HepG2 (cell line): ENCODE measurements around the gene NEURL1. TPM values are rescaled to one million over a fixed set of nuclear protein-coding genes. Genes with fewer than 3 reads are reported as not detected.
A peak's percentile ranks its signal among the peaks of the same experiment; 100 is the strongest.

Experiments used
- GLI4 ChIP-seq: sonication (generic); formaldehyde crosslinking; IDR thresholded peaks from 2 replicates; pipeline ENCODE4 v1.5.1; 2020; ENCODE audit warnings: missing genetic modification reagents, mild to moderate bottlenecking, moderate library complexity, borderline replicate concordance
- GZF1 ChIP-seq: sonication (generic); formaldehyde crosslinking; IDR thresholded peaks from 2 replicates; pipeline ENCODE4 v1.5.1; 2020; ENCODE audit warnings: mild to moderate bottlenecking, missing genetic modification reagents
- KDM1A ChIP-seq: IDR thresholded peaks from 2 replicates; pipeline ENCODE4 v1.6.1; 2016; ENCODE audit warnings: missing compliant biosample characterization
- MED13 ChIP-seq: sonication (generic); formaldehyde crosslinking; IDR thresholded peaks from 2 replicates; pipeline ENCODE4 v1.5.0; 2020; ENCODE audit warnings: missing genetic modification reagents
- MLLT10 ChIP-seq: sonication (generic); formaldehyde crosslinking; IDR thresholded peaks from 2 replicates; pipeline ENCODE4 v1.4.0; 2020; ENCODE audit warnings: missing genetic modification reagents
- NFE2L1 ChIP-seq: sonication (generic); formaldehyde crosslinking; IDR thresholded peaks from 2 replicates; pipeline ENCODE4 v1.4.0; 2020; ENCODE audit warnings: missing genetic modification reagents, mild to moderate bottlenecking, borderline replicate concordance
- ONECUT2 ChIP-seq: sonication (generic); formaldehyde crosslinking; IDR thresholded peaks from 2 replicates; pipeline ENCODE4 v1.4.0; 2020; ENCODE audit warnings: missing genetic modification reagents
- PHF20 ChIP-seq: sonication (generic); formaldehyde crosslinking; IDR thresholded peaks from 2 replicates; pipeline ENCODE4 v1.5.0; 2020; ENCODE audit warnings: mild to moderate bottlenecking, missing genetic modification reagents
- SAFB2 ChIP-seq: sonication (generic); formaldehyde crosslinking; IDR thresholded peaks from 2 replicates; pipeline ENCODE4 v1.5.1; 2020; ENCODE audit warnings: missing genetic modification reagents, low read depth, mild to moderate bottlenecking, borderline replicate concordance
- SMC3 ChIP-seq: IDR thresholded peaks from 2 replicates; pipeline ENCODE4 v1.6.1; 2011; ENCODE audit warnings: low read length, improper control_type of control experiment
- SSRP1 ChIP-seq: IDR thresholded peaks from 2 replicates; pipeline ENCODE4 v1.6.1; 2016; ENCODE audit warnings: control low read depth
- STAT6 ChIP-seq: sonication (generic); formaldehyde crosslinking; IDR thresholded peaks from 2 replicates; pipeline ENCODE4 v1.4.0; 2020; ENCODE audit warnings: missing genetic modification reagents, mild to moderate bottlenecking, borderline replicate concordance
- TBX2 ChIP-seq: sonication (generic); formaldehyde crosslinking; IDR thresholded peaks from 2 replicates; pipeline ENCODE4 v1.5.0; 2020; ENCODE audit warnings: missing genetic modification reagents, mild to moderate bottlenecking, borderline replicate concordance
- TIGD3 ChIP-seq: sonication (generic); formaldehyde crosslinking; IDR thresholded peaks from 2 replicates; pipeline ENCODE4 v1.5.1; 2020; ENCODE audit warnings: mild to moderate bottlenecking, missing genetic modification reagents, borderline replicate concordance
- ZBTB39 ChIP-seq: sonication (generic); formaldehyde crosslinking; IDR thresholded peaks from 2 replicates; pipeline ENCODE4 v1.5.0; 2020; ENCODE audit warnings: missing genetic modification reagents
- ZKSCAN5 ChIP-seq: sonication (generic); formaldehyde crosslinking; IDR thresholded peaks from 2 replicates; pipeline ENCODE4 v1.5.1; 2020; ENCODE audit warnings: mild to moderate bottlenecking, missing genetic modification reagents
- ZMYM4 ChIP-seq: sonication (generic); formaldehyde crosslinking; IDR thresholded peaks from 2 replicates; pipeline ENCODE4 v1.8.1; 2023; ENCODE audit warnings: mild to moderate bottlenecking, missing genetic modification reagents
- ZNF121 ChIP-seq: sonication (generic); formaldehyde crosslinking; IDR thresholded peaks from 2 replicates; pipeline ENCODE4 v1.5.0; 2020; ENCODE audit warnings: mild to moderate bottlenecking, missing genetic modification reagents
- ZNF205 ChIP-seq: IDR thresholded peaks from 2 replicates; pipeline ENCODE4 v1.6.1; 2018; ENCODE audit warnings: missing biosample characterization, missing genetic modification reagents
- ZNF569 ChIP-seq: sonication (generic); formaldehyde crosslinking; IDR thresholded peaks from 2 replicates; pipeline ENCODE4 v1.5.0; 2020; ENCODE audit warnings: mild to moderate bottlenecking, missing genetic modification reagents, moderate library complexity, borderline replicate concordance
- ZNF580 ChIP-seq: IDR thresholded peaks from 2 replicates; pipeline ENCODE4 v1.6.1; 2016; ENCODE audit warnings: low read depth, borderline replicate concordance
- ZNF589 ChIP-seq: sonication (generic); formaldehyde crosslinking; conservative IDR thresholded peaks from 2 replicates; pipeline ENCODE4 v1.8.0; 2022; ENCODE audit warnings: mild to moderate bottlenecking, moderate library complexity, missing genetic modification reagents
- polyA plus RNA-seq, 8 experiments: library from polyadenylated mRNA; depleted of rRNA in 3 of 8; stranded (reverse) in 7 of 8; unstranded in 1 of 8; fragments of >200 nt; fragmentation: Illumina TruSeq in 4 of 8; extraction: Trizol in 4 of 8; gene quantifications; 2 replicates each; pipeline versions ENCODE4 v1.2.1 to v1.2.3, GENCODE V29; 2011 to 2016; ENCODE audit warnings: low read depth in 4 of 8, missing spikeins in 1 of 8, mixed read lengths in 1 of 8; ENCODE audit not compliant: insufficient read depth in 1 of 8
- total RNA-seq, 5 experiments: library from RNA; depleted of rRNA; stranded (reverse); fragments of >200 nt; fragmentation: Illumina TruSeq; extraction: Trizol; gene quantifications; 2 replicates each; pipeline ENCODE4 v1.2.3, GENCODE V29; 2016; ENCODE audit warnings: low read depth in 1 of 5
- TF ChIP-seq, protein P1 (sequence below): sonication (generic); formaldehyde crosslinking; IDR thresholded peaks from 2 replicates; pipeline ENCODE4 v1.8.1; 2023; ENCODE audit warnings: mild to moderate bottlenecking, missing genetic modification reagents

Gene NEURL1
- total and polyA plus RNA-seq, 2 of the 13 experiments (the other 11 are each of a cell fraction or from before 2014, with no cell fraction given), result not detected

GRCh38 chr10:103578782-103579382 is 85.4 kb downstream of the NEURL1 start (continued):
- no peak for TF ChIP-seq TIGD3 (CRISPR knock-in tag)
- no peak for TF ChIP-seq ONECUT2
- TF ChIP-seq SAFB2 (CRISPR knock-in tag), result no peak
- no peak for TF ChIP-seq STAT6 (CRISPR knock-in tag)
- 0 out of 2 replicates have a peak, but pooled peaks have one; percentile 19 for TF ChIP-seq ZNF121 (CRISPR knock-in tag)
- TF ChIP-seq ZBTB39 (CRISPR knock-in tag), result no peak
- no peak for TF ChIP-seq KDM1A (CRISPR knock-in tag)
- TF ChIP-seq, protein P1, sequence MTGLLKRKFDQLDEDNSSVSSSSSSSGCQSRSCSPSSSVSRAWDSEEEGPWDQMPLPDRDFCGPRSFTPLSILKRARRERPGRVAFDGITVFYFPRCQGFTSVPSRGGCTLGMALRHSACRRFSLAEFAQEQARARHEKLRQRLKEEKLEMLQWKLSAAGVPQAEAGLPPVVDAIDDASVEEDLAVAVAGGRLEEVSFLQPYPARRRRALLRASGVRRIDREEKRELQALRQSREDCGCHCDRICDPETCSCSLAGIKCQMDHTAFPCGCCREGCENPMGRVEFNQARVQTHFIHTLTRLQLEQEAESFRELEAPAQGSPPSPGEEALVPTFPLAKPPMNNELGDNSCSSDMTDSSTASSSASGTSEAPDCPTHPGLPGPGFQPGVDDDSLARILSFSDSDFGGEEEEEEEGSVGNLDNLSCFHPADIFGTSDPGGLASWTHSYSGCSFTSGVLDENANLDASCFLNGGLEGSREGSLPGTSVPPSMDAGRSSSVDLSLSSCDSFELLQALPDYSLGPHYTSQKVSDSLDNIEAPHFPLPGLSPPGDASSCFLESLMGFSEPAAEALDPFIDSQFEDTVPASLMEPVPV, result peak; percentile 37; the same call in 1 of the 2 replicates
- peak; percentile 88 for TF ChIP-seq TBX2
- no peak for TF ChIP-seq MED13
- TF ChIP-seq ZNF580 (CRISPR knock-in tag), result peak; percentile 26; the same call in 1 of the 2 replicates
- peak; percentile 61; the same call in 1 of the 2 replicates for TF ChIP-seq ZMYM4 (CRISPR knock-in tag)
- no peak for TF ChIP-seq ZNF589 (CRISPR knock-in tag)
- TF ChIP-seq ZNF569 (CRISPR knock-in tag), result no peak
- no peak for TF ChIP-seq GZF1 (CRISPR knock-in tag)
- TF ChIP-seq GLI4, result no peak
- TF ChIP-seq ZKSCAN5, result no peak
- 0 out of 2 replicates have a peak, but pooled peaks have one; percentile 57 for TF ChIP-seq SSRP1
- TF ChIP-seq MLLT10 (CRISPR knock-in tag), result no peak
- TF ChIP-seq NFE2L1 (CRISPR knock-in tag), result no peak
- 0 out of 2 replicates have a peak, but pooled peaks have one; percentile 25 for TF ChIP-seq PHF20 (CRISPR knock-in tag)
- no peak for TF ChIP-seq ZNF205 (CRISPR knock-in tag)
- TF ChIP-seq SMC3, result no peak
